Glomerular visceral epithelial cell (primary cell): ENCODE measurements around the gene PON2.

Source experiments
- DNase-seq: peaks from one replicate; pipeline ENCODE4 v3.0.0-alpha.2; 2016; ENCODE audit errors: extremely low spot score

The PON2 gene

GRCh38 chr7:95444796-95445195 lies 10.0 kb upstream of the PON2 start:
- no peak for DNase-seq

- peak; percentile 92 for DNase-seq
Observed at GRCh38 chr7:95441042-95441823, 6.4 kb upstream of the PON2 start.

GRCh38 chr7:95440394-95441038 lies 5.7 kb upstream of the PON2 start:
- DNase-seq, result no peak

- DNase-seq, result no peak
Observed at GRCh38 chr7:95436407-95436806, 1.6 kb upstream of the PON2 start.

GRCh38 chr7:95435422-95435780 lies 573 bp upstream of the PON2 start:
- DNase-seq, result no peak

GRCh38 chr7:95433952-95434556 lies 774 bp downstream of the PON2 start:
- no peak for DNase-seq

GRCh38 chr7:95433129-95433528 lies 1.7 kb downstream of the PON2 start:
- no peak for DNase-seq

- no peak for DNase-seq
Observed at GRCh38 chr7:95432606-95433005, 2.2 kb downstream of the PON2 start.

- peak; percentile 90 for DNase-seq
Observed at GRCh38 chr7:95430864-95431263, 4.0 kb downstream of the PON2 start.

GRCh38 chr7:95429241-95429990 lies 5.4 kb downstream of the PON2 start:
- DNase-seq, result no peak

GRCh38 chr7:95427914-95428516 lies 6.8 kb downstream of the PON2 start:
- DNase-seq, result no peak

- no peak for DNase-seq
Observed at GRCh38 chr7:95427166-95427565, 7.7 kb downstream of the PON2 start.

GRCh38 chr7:95425694-95426093 lies 9.1 kb downstream of the PON2 start:
- no peak for DNase-seq

- peak; percentile 49 for DNase-seq
Observed at GRCh38 chr7:95424716-95425115, 10.1 kb downstream of the PON2 start.

GRCh38 chr7:95421847-95422444 lies 12.9 kb downstream of the PON2 start:
- no peak for DNase-seq

- DNase-seq, result peak; percentile 68
Observed at GRCh38 chr7:95421000-95421846, 13.6 kb downstream of the PON2 start.

- DNase-seq, result no peak
Observed at GRCh38 chr7:95412075-95412474, 22.8 kb downstream of the PON2 start.

GRCh38 chr7:95411666-95412065 lies 23.2 kb downstream of the PON2 start:
- no peak for DNase-seq

- DNase-seq, result peak; percentile 31
Observed at GRCh38 chr7:95411036-95411435, 23.8 kb downstream of the PON2 start.

GRCh38 chr7:95407751-95408150 lies 27.1 kb downstream of the PON2 start:
- DNase-seq, result no peak

- DNase-seq, result no peak
Observed at GRCh38 chr7:95405800-95406199, 29.0 kb downstream of the PON2 start.
